GM23338 (cell line): ENCODE results near the gene GCHFR.

Experiments used
- CTCF ChIP-seq, 2 experiments: fragments of 200-600 bp in 1 of 2; sonication (generic) in 1 of 2; conservative IDR thresholded peaks; 2 replicates each; pipeline versions ENCODE4 v1.5.1 to v1.6.1; 2016 to 2017; ENCODE audit warnings: antibody characterized with exemption in 2 of 2, low read depth in 2 of 2, mild to moderate bottlenecking in 2 of 2, moderate library complexity in 1 of 2
- EZH2 ChIP-seq: fragments of 200-600 bp; sonication (generic); IDR thresholded peaks from one replicate; pipeline ENCODE4 v1.8.0; 2017; ENCODE audit warnings: antibody characterized with exemption, mild to moderate bottlenecking, low read depth; ENCODE audit not compliant: unreplicated experiment
- EZH2phosphoT487 ChIP-seq: fragments of 200-600 bp; sonication (generic); IDR thresholded peaks from one replicate; pipeline ENCODE4 v1.8.1; 2018; ENCODE audit warnings: antibody characterized with exemption; ENCODE audit not compliant: unreplicated experiment
- JUNB ChIP-seq: IDR thresholded peaks from one replicate; pipeline ENCODE4 v1.6.1; 2016; ENCODE audit warnings: antibody characterized with exemption; ENCODE audit not compliant: unreplicated experiment
- POLR2AphosphoS5 ChIP-seq: IDR thresholded peaks from 2 replicates; pipeline ENCODE4 v1.6.1; 2016; ENCODE audit warnings: antibody characterized with exemption, low read depth

GRCh38 chr15:40803688-40804087 lies 39.8 kb downstream of the GCHFR start:
- TF ChIP-seq CTCF (conservative IDR thresholded peaks at IDR 0.05; ENCODE audit: low read depth in 2 of 2): 0 out of 4 replicates have a peak, but pooled peaks have one; percentile 12 to 22
- TF ChIP-seq JUNB: no peak
- TF ChIP-seq POLR2AphosphoS5: no peak
- TF ChIP-seq EZH2: no peak
- TF ChIP-seq EZH2phosphoT487: no peak
